ENCODE data around the gene IGSF9. TPM values are rescaled to one million over a fixed set of nuclear protein-coding genes. Genes with fewer than 3 reads are reported as not detected.

IGSF9 gene
- total and polyA plus RNA-seq, 2 of the 13 experiments (the other 11 are each of a cell fraction or from before 2014, with no cell fraction given) = 0.03 TPM; not detected in 1

DNA sequence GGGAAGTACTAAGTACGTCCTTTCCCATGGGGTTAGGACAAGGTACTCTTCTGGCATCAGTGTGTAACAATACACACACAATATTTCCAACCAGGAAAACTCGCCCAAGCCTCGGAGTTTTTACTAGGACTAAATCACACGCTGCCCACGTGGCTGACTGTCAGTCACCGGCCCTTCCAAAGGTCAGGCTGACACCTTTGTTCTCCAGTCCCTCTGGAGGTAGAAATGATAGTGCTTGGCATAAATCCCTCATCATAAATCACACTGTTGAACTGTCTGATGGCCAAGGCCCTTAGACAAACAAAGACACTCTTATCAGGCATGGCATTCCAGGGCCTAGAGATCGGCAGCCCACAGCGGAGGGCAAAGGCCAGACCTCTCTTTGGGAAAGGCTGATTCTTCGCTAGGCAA lies 25.5 kb upstream of the IGSF9 start (continued):
- TF ChIP-seq ZNF10 (CRISPR knock-in tag; IDR thresholded peaks at IDR 0.05; ENCODE audit: borderline replicate concordance, low read depth) (no peak), ZNF878 (CRISPR knock-in tag; IDR thresholded peaks at IDR 0.05) (peak; percentile 31; the same call in 1 of the 2 replicates), ZNF724P (CRISPR knock-in tag; IDR thresholded peaks at IDR 0.05; ENCODE audit: borderline replicate concordance) (0 out of 2 replicates have a peak, but pooled peaks have one; percentile 11), FOXO4 (CRISPR knock-in tag; conservative IDR thresholded peaks at IDR 0.05) (no peak), ZNF138 (CRISPR knock-in tag; IDR thresholded peaks at IDR 0.05; ENCODE audit: low read depth) (no peak), ZSCAN22 (CRISPR knock-in tag; IDR thresholded peaks at IDR 0.05) (0 out of 2 replicates have a peak, but pooled peaks have one; percentile 31), ZNF703 (CRISPR knock-in tag; IDR thresholded peaks at IDR 0.05; ENCODE audit: borderline replicate concordance) (0 out of 2 replicates have a peak, but pooled peaks have one; percentile 26), PATZ1 (CRISPR knock-in tag; IDR thresholded peaks at IDR 0.05) (peak; percentile 66), ZNF251 (CRISPR knock-in tag; IDR thresholded peaks at IDR 0.05) (no peak), U2AF2 (IDR thresholded peaks at IDR 0.05; ENCODE audit: low read depth, low read length) (no peak), KDM5A (IDR thresholded peaks at IDR 0.05; ENCODE audit: borderline replicate concordance, low read length) (no peak), KDM1A (CRISPR knock-in tag; IDR thresholded peaks at IDR 0.05) (0 out of 2 replicates have a peak, but pooled peaks have one; percentile 46), RBFOX2 (IDR thresholded peaks at IDR 0.05; ENCODE audit: low read depth, low read length) (no peak), ATM (IDR thresholded peaks at IDR 0.05; ENCODE audit: borderline replicate concordance) (no peak), ZNF747 (CRISPR knock-in tag; IDR thresholded peaks at IDR 0.05; ENCODE audit: borderline replicate concordance) (peak; percentile 36; the same call in 1 of the 2 replicates), KAT7 (CRISPR knock-in tag; IDR thresholded peaks at IDR 0.05; ENCODE audit: borderline replicate concordance) (no peak), PLRG1 (conservative IDR thresholded peaks at IDR 0.05) (no peak), ZFX (CRISPR knock-in tag; IDR thresholded peaks at IDR 0.05; ENCODE audit: low read depth) (peak; percentile 56; the same call in 1 of the 2 replicates), NR3C1 (CRISPR knock-in tag; IDR thresholded peaks at IDR 0.05) (no peak), ZNF792 (CRISPR knock-in tag; IDR thresholded peaks at IDR 0.05) (0 out of 2 replicates have a peak, but pooled peaks have one; percentile 29), SNAPC4 (CRISPR knock-in tag; IDR thresholded peaks at IDR 0.05) (no peak), ZNF780A (CRISPR knock-in tag; IDR thresholded peaks at IDR 0.05) (no peak), ZNF317 (CRISPR knock-in tag; IDR thresholded peaks at IDR 0.05) (no peak), TEAD3 (CRISPR knock-in tag; optimal IDR thresholded peaks at IDR 0.05; ENCODE audit: borderline replicate concordance) (peak; percentile 95)
